Transverse colon (tissue), 3 donors: ENCODE measurements around the gene PCNX2.

Experiments
- CTCF ChIP-seq, 5 experiments: fragments of 200-600 bp in 3 of 5; fragments of 450-650 bp in 2 of 5; sonication (generic) in 3 of 5; IDR thresholded peaks; 1 replicate in 2 of 5; 2 replicates in 3 of 5; pipeline ENCODE4 v1.5.1; 2016 to 2017; ENCODE audit warnings: antibody characterized with exemption in 5 of 5, inconsistent platforms in 3 of 5, mild to moderate bottlenecking in 2 of 5, moderate library complexity in 1 of 5
- EP300 ChIP-seq: sonication (generic); formaldehyde crosslinking; IDR thresholded peaks from one replicate; pipeline ENCODE4 v1.6.1; 2017; ENCODE audit warnings: antibody characterized with exemption, low read depth

- TF ChIP-seq CTCF (IDR thresholded peaks at IDR 0.05): no peak
- no peak for TF ChIP-seq EP300
These were observed 1.7 kb downstream of the PCNX2 start for GRCh38 chr1:233293556-233294446.
